ENCODE data around the gene S100Z. TPM values are rescaled to one million over a fixed set of nuclear protein-coding genes. Genes with fewer than 3 reads are reported as not detected.

S100Z gene
- total and polyA plus RNA-seq, 9 of the 15 experiments (the other 6 are each of a cell fraction or from before 2014, with no cell fraction given) = 0.15 to 0.42 (median 0.20) TPM; not detected in 6

- TF ChIP-seq ZNF592 (IDR thresholded peaks at IDR 0.05) (peak; percentile 91), E2F6 (IDR thresholded peaks at IDR 0.05; ENCODE audit: borderline replicate concordance in 1 of 2, extremely low read depth in 1 of 2, insufficient read depth in 1 of 2, insufficient read length in 1 of 2, low read depth in 1 of 2, low read length in 1 of 2, poor library complexity in 1 of 2, severe bottlenecking in 1 of 2) (peak; percentile 73 to 90), HMBOX1 (IDR thresholded peaks at IDR 0.05) (0 out of 2 replicates have a peak, but pooled peaks have one; percentile 50), JUN (IDR thresholded peaks at IDR 0.05; ENCODE audit: borderline replicate concordance, low read depth, low read length) (peak; percentile 49; the same call in 1 of the 2 replicates), JUN (CRISPR knock-in tag; IDR thresholded peaks at IDR 0.05; ENCODE audit: borderline replicate concordance) (no peak), XRCC5 (IDR thresholded peaks at IDR 0.05; ENCODE audit: low read depth, low read length) (no peak), E2F3 (CRISPR knock-in tag; IDR thresholded peaks at IDR 0.05) (no peak), NCOA1 (IDR thresholded peaks at IDR 0.05; ENCODE audit: low read depth) (peak; percentile 83), GABPB1 (CRISPR knock-in tag; IDR thresholded peaks at IDR 0.05) (no peak), CHAMP1 (IDR thresholded peaks at IDR 0.05) (peak; percentile 77), HES1 (IDR thresholded peaks at IDR 0.05; ENCODE audit: low read depth) (peak; percentile 74), ZNF79 (CRISPR knock-in tag; IDR thresholded peaks at IDR 0.05; ENCODE audit: low read depth) (no peak), MCM5 (IDR thresholded peaks at IDR 0.05; ENCODE audit: low read depth) (no peak), BRCA1 (IDR thresholded peaks at IDR 0.05) (no peak), BRCA1 (CRISPR knock-in tag; IDR thresholded peaks at IDR 0.05) (no peak), TAF1 (IDR thresholded peaks at IDR 0.05; ENCODE audit: control insufficient read depth, extremely low read depth, insufficient read depth, low read length, severe bottlenecking) (peak; percentile 68)
Measured at GRCh38 chr5:76849419-76850291, at the start of gene S100Z (continued).
